Liver (tissue), 9 donors: ENCODE measurements around the gene SETBP1. TPM values are rescaled to one million over a fixed set of nuclear protein-coding genes. Genes with fewer than 3 reads are reported as not detected.

Experiments
- DNase-seq: peaks from one replicate; pipeline ENCODE4 v3.0.0-alpha.2; 2017; ENCODE audit warnings: low spot score
- H3K27ac ChIP-seq, 2 donors: one replicate each; pipeline ENCODE4 v1.7.0; 2013; ENCODE audit warnings: inconsistent platforms in 2 of 2, low read length in 2 of 2, control low read depth in 1 of 2, low read depth in 1 of 2, mild to moderate bottlenecking in 1 of 2
- H3K27me3 ChIP-seq, 4 donors: one replicate each; pipeline versions ENCODE4 v1.6.1 to v1.7.0; 2013; ENCODE audit warnings: low read length in 3 of 4, inconsistent platforms in 1 of 4, mild to moderate bottlenecking in 1 of 4, moderate library complexity in 1 of 4; ENCODE audit not compliant: control insufficient read depth in 4 of 4, insufficient read depth in 4 of 4
- H3K36me3 ChIP-seq, 4 donors: one replicate each; pipeline versions ENCODE4 v1.6.1 to v1.7.0; 2013; ENCODE audit warnings: low read length in 3 of 4, mild to moderate bottlenecking in 3 of 4, low read depth in 1 of 4, moderate library complexity in 1 of 4; ENCODE audit not compliant: control insufficient read depth in 4 of 4, insufficient read depth in 3 of 4
- H3K4me1 ChIP-seq, 4 donors: one replicate each; pipeline versions ENCODE4 v1.6.1 to v1.7.0; 2013; ENCODE audit warnings: low read length in 3 of 4, mild to moderate bottlenecking in 3 of 4, moderate library complexity in 1 of 4; ENCODE audit not compliant: control insufficient read depth in 4 of 4, insufficient read depth in 4 of 4
- H3K4me3 ChIP-seq, 3 donors: one replicate each; pipeline versions ENCODE4 v1.6.1 to v1.7.0; 2013; ENCODE audit warnings: low read length in 3 of 3, control low read depth in 1 of 3, low read depth in 1 of 3, mild to moderate bottlenecking in 1 of 3
- H3K9ac ChIP-seq, 2 donors: one replicate each; pipeline ENCODE4 v1.7.0; 2013; ENCODE audit warnings: low read length in 2 of 2, mild to moderate bottlenecking in 2 of 2, moderate library complexity in 2 of 2, control low read depth in 1 of 2, low read depth in 1 of 2
- H3K9me3 ChIP-seq, 4 donors: one replicate each; pipeline versions ENCODE4 v1.6.1 to v1.7.0; 2013; ENCODE audit warnings: low read length in 3 of 4; ENCODE audit not compliant: control insufficient read depth in 4 of 4
- ATF3 ChIP-seq: IDR thresholded peaks from 2 replicates; pipeline ENCODE4 v1.6.1; 2016; ENCODE audit warnings: antibody characterized with exemption
- EGR1 ChIP-seq, 2 donors: IDR thresholded peaks; 2 replicates each; pipeline ENCODE4 v1.6.1; 2016 to 2018; ENCODE audit warnings: antibody characterized with exemption in 2 of 2, low read depth in 2 of 2
- GABPA ChIP-seq, 2 donors: IDR thresholded peaks in 1 of 2; conservative IDR thresholded peaks in 1 of 2; 2 replicates each; pipeline ENCODE4 v1.6.1; 2016; ENCODE audit warnings: antibody characterized with exemption in 2 of 2, mild to moderate bottlenecking in 1 of 2, moderate library complexity in 1 of 2
- HNF4G ChIP-seq: IDR thresholded peaks from 2 replicates; pipeline ENCODE4 v1.6.1; 2016; ENCODE audit warnings: antibody characterized with exemption
- JUND ChIP-seq, 2 donors: IDR thresholded peaks; 2 replicates each; pipeline ENCODE4 v1.6.1; 2016; ENCODE audit warnings: antibody characterized with exemption in 2 of 2
- MAX ChIP-seq: IDR thresholded peaks from 2 replicates; pipeline ENCODE4 v1.6.1; 2016; ENCODE audit warnings: antibody characterized with exemption
- NR2F2 ChIP-seq: IDR thresholded peaks from 2 replicates; pipeline ENCODE4 v1.6.1; 2016; ENCODE audit warnings: antibody characterized with exemption
- REST ChIP-seq: IDR thresholded peaks from 2 replicates; pipeline ENCODE4 v1.6.1; 2016; ENCODE audit warnings: antibody characterized with exemption, mild to moderate bottlenecking
- RXRA ChIP-seq, 2 donors: IDR thresholded peaks; 2 replicates each; pipeline ENCODE4 v1.6.1; 2017 to 2018; ENCODE audit warnings: antibody characterized with exemption in 2 of 2, mild to moderate bottlenecking in 1 of 2
- SP1 ChIP-seq: IDR thresholded peaks from 2 replicates; pipeline ENCODE4 v1.6.1; 2018; ENCODE audit warnings: antibody characterized with exemption, mild to moderate bottlenecking
- TAF1 ChIP-seq: conservative IDR thresholded peaks from 2 replicates; pipeline ENCODE4 v1.6.1; 2016; ENCODE audit warnings: antibody characterized with exemption, mild to moderate bottlenecking
- YY1 ChIP-seq: IDR thresholded peaks from 2 replicates; pipeline ENCODE4 v1.6.1; 2016; ENCODE audit warnings: antibody characterized with exemption, mild to moderate bottlenecking
- ZBTB33 ChIP-seq: IDR thresholded peaks from 2 replicates; pipeline ENCODE4 v1.6.1; 2016; ENCODE audit warnings: antibody characterized with exemption
- WGBS: extraction: QIAGEN DNeasy Blood & Tissue Kit; methylation state at CpG from one replicate; pipeline ENCODE4 v1.1.7; 2013; 5-methylcytosine and 5-hydroxymethylcytosine counted together
- polyA plus RNA-seq, 2 donors: library from polyadenylated mRNA; stranded (reverse) in 1 of 2; unstranded in 1 of 2; fragments of 200-250 nt in 1 of 2; fragments of >200 nt in 1 of 2; fragmentation: Nextera tagmentation in 1 of 2; extraction: Ambion mirVana in 1 of 2; gene quantifications; one replicate each; pipeline versions ENCODE4 v1.2.1 to v1.2.3, GENCODE V29; 2013 to 2015
- total RNA-seq, 2 donors: library from RNA; depleted of rRNA; stranded (reverse); fragments of >200 nt; gene quantifications; one replicate each; pipeline ENCODE4 v1.2.3, GENCODE V29; 2014
- donor health status: healthy.
- donor health status: healthy.
- donor health status: healthy.
- donor health status: healthy.
- donor health status: healthy.

Gene SETBP1
- total and polyA plus RNA-seq, 4 donors, result 2.5 to 15.8 (median 4.7) TPM

- Histone ChIP-seq H3K4me3 (no peak overlapping the region), H3K9ac (no peak overlapping the region), H3K27me3 (no peaks in the 10 kb centered on the region), H3K27ac (no peak overlapping the region), H3K9me3 (no peaks in the 10 kb centered on the region), H3K36me3 (no peaks in the 10 kb centered on the region), H3K4me1 (peaks cover 0 to 11% (median 2%) of the 10 kb centered on the region in 4 donors)
- DNase-seq, result no peak
- TF ChIP-seq GABPA (IDR thresholded peaks at IDR 0.05 in 1 of 2, conservative IDR thresholded peaks at IDR 0.05 in 1 of 2) (no peak), EGR1 (IDR thresholded peaks at IDR 0.05; ENCODE audit: low read depth in 2 of 2) (no peak), RXRA (IDR thresholded peaks at IDR 0.05) (no peak), ZBTB33 (no peak), MAX (no peak), NR2F2 (no peak), HNF4G (no peak), SP1 (no peak), REST (no peak), JUND (IDR thresholded peaks at IDR 0.05) (no peak), YY1 (no peak), ATF3 (no peak)
These were observed 217.1 kb downstream of the SETBP1 start for GRCh38 chr18:44897816-44898215.

GRCh38 chr18:44898498-44898897 is 217.8 kb downstream of the SETBP1 start:
- Histone ChIP-seq H3K27ac (no peak overlapping the region), H3K27me3 (no peaks in the 10 kb centered on the region), H3K36me3 (no peaks in the 10 kb centered on the region), H3K4me1 (peaks cover 0 to 6% (median 2%) of the 10 kb centered on the region in 4 donors), H3K9me3 (no peaks in the 10 kb centered on the region), H3K4me3 (no peak overlapping the region), H3K9ac (no peak overlapping the region)
- no peak for DNase-seq
- 85% methylated on average over 2 of the region's 2 CpGs for WGBS
- TF ChIP-seq ZBTB33, result no peak
- TF ChIP-seq TAF1, result no peak
